ENCODE measurements around the gene MICAL2.

Gene MICAL2

GRCh38 chr11:12100841-12101242 is 9.5 kb upstream of the MICAL2 start:
- no peak for TF ChIP-seq CTCF (conservative IDR thresholded peaks at IDR 0.05; ENCODE audit: low read depth, low read length)
- no peak for DNase-seq (ENCODE audit: low read depth)

GRCh38 chr11:12101318-12101717 is 9.1 kb upstream of the MICAL2 start:
- no peak for DNase-seq (ENCODE audit: low read depth)
- H3K4me3 ChIP-seq (ENCODE audit: low read depth, low read length): no peak overlapping the region
- no peak for TF ChIP-seq CTCF (conservative IDR thresholded peaks at IDR 0.05; ENCODE audit: low read depth, low read length)

More at GRCh38 chr11:12100841-12101242, 9.5 kb upstream of the MICAL2 start:
- no peak overlapping the region for H3K4me3 ChIP-seq (ENCODE audit: low read depth, low read length)

GRCh38 chr11:12102588-12103410 is 7.6 kb upstream of the MICAL2 start:
- peak; percentile 33 for TF ChIP-seq CTCF (conservative IDR thresholded peaks at IDR 0.05; ENCODE audit: low read depth, low read length)
- peak; percentile 65 for DNase-seq (ENCODE audit: low read depth)
- no peak overlapping the region for H3K4me3 ChIP-seq (ENCODE audit: low read depth, low read length)

GRCh38 chr11:12103411-12104225 is 6.8 kb upstream of the MICAL2 start:
- no peak for DNase-seq (ENCODE audit: low read depth)
- no peak overlapping the region for H3K4me3 ChIP-seq (ENCODE audit: low read depth, low read length)
- no peak for TF ChIP-seq CTCF (conservative IDR thresholded peaks at IDR 0.05; ENCODE audit: low read depth, low read length)

GRCh38 chr11:12105471-12105870 is 4.9 kb upstream of the MICAL2 start:
- TF ChIP-seq CTCF (conservative IDR thresholded peaks at IDR 0.05; ENCODE audit: low read depth, low read length): no peak
- no peak for DNase-seq (ENCODE audit: low read depth)
- no peak overlapping the region for H3K4me3 ChIP-seq (ENCODE audit: low read depth, low read length)

- H3K4me3 ChIP-seq (ENCODE audit: low read depth, low read length): no peak overlapping the region
- no peak for DNase-seq (ENCODE audit: low read depth)
- TF ChIP-seq CTCF (conservative IDR thresholded peaks at IDR 0.05; ENCODE audit: low read depth, low read length): no peak
Measured at GRCh38 chr11:12106101-12106500, 4.3 kb upstream of the MICAL2 start.

All from choroid plexus epithelial cell (primary cell).